Measurements from ENCODE around the gene MESP1.

GRCh38 chr15:89707577-89707976 is 43.5 kb downstream of the MESP1 start:
- no peak for TF ChIP-seq GABPA (IDR thresholded peaks at IDR 0.05; ENCODE audit: low read depth)
- no peak for TF ChIP-seq CTCF (IDR thresholded peaks at IDR 0.05; ENCODE audit: insufficient read depth, low read length)
